HepG2 (cell line): ENCODE results near the gene PSMA7. TPM values are rescaled to one million over a fixed set of nuclear protein-coding genes. Genes with fewer than 3 reads are reported as not detected.

Source experiments
- ADNP ChIP-seq: sonication (generic); formaldehyde crosslinking; IDR thresholded peaks from 2 replicates; pipeline ENCODE4 v1.4.0; 2020; ENCODE audit warnings: missing genetic modification reagents
- ARHGAP35 ChIP-seq: sonication (generic); formaldehyde crosslinking; IDR thresholded peaks from 2 replicates; pipeline ENCODE4 v1.9.0; 2022; ENCODE audit warnings: mild to moderate bottlenecking, inconsistent platforms, moderate library complexity, missing genetic modification reagents, borderline replicate concordance
- ATF7 ChIP-seq, 2 experiments: fragments of 450-650 bp in 1 of 2; sonication (generic) in 1 of 2; formaldehyde crosslinking in 1 of 2; IDR thresholded peaks; 2 replicates each; pipeline versions ENCODE4 v1.4.0 to v1.6.1; 2016 to 2020; ENCODE audit warnings: antibody characterized with exemption in 1 of 2, mild to moderate bottlenecking in 1 of 2, missing genetic modification reagents in 1 of 2
- EZH2 ChIP-seq: conservative IDR thresholded peaks from 2 replicates; pipeline ENCODE4 v1.6.1; 2012; ENCODE audit warnings: mild to moderate bottlenecking, low read depth, low read length, moderate library complexity
- MATR3 ChIP-seq: sonication (generic); formaldehyde crosslinking; IDR thresholded peaks from 2 replicates; pipeline ENCODE4 v1.4.0; 2020; ENCODE audit warnings: missing genetic modification reagents
- NR2F6 ChIP-seq, 2 experiments: IDR thresholded peaks; 2 replicates each; pipeline ENCODE4 v1.6.1; 2016; ENCODE audit warnings: antibody characterized with exemption in 1 of 2, mild to moderate bottlenecking in 1 of 2
- PLRG1 ChIP-seq: fragments of 450-650 bp; conservative IDR thresholded peaks from 2 replicates; pipeline ENCODE4 v1.6.1; 2016
- REXO4 ChIP-seq: sonication (generic); formaldehyde crosslinking; IDR thresholded peaks from 2 replicates; pipeline ENCODE4 v1.8.0; 2022; ENCODE audit warnings: missing genetic modification reagents, mild to moderate bottlenecking, borderline replicate concordance
- SOX13 ChIP-seq, 3 experiments: fragments of 450-650 bp in 1 of 3; sonication (generic) in 1 of 3; formaldehyde crosslinking in 1 of 3; IDR thresholded peaks in 2 of 3; conservative IDR thresholded peaks in 1 of 3; 2 replicates each; pipeline versions ENCODE4 v1.5.0 to v1.6.1; 2016 to 2020; ENCODE audit warnings: antibody characterized with exemption in 1 of 3, mild to moderate bottlenecking in 1 of 3, missing compliant biosample characterization in 1 of 3, missing genetic modification reagents in 1 of 3, moderate library complexity in 1 of 3
- U2AF2 ChIP-seq: fragments of 200-400 bp; formaldehyde crosslinking; IDR thresholded peaks from 2 replicates; pipeline ENCODE4 v1.6.1; 2017; ENCODE audit warnings: low read depth, mild to moderate bottlenecking, low read length
- ZBTB37 ChIP-seq: sonication (generic); formaldehyde crosslinking; IDR thresholded peaks from 2 replicates; pipeline ENCODE4 v1.4.0; 2020; ENCODE audit warnings: mild to moderate bottlenecking, missing genetic modification reagents
- ZBTB4 ChIP-seq: sonication (generic); formaldehyde crosslinking; IDR thresholded peaks from 2 replicates; pipeline ENCODE4 v1.4.0; 2020; ENCODE audit warnings: missing genetic modification reagents, mild to moderate bottlenecking, borderline replicate concordance
- ZNF10 ChIP-seq: sonication (generic); formaldehyde crosslinking; IDR thresholded peaks from 2 replicates; pipeline ENCODE4 v1.4.0; 2020; ENCODE audit warnings: mild to moderate bottlenecking, low read depth, missing genetic modification reagents, borderline replicate concordance
- ZNF205 ChIP-seq: IDR thresholded peaks from 2 replicates; pipeline ENCODE4 v1.6.1; 2018; ENCODE audit warnings: missing biosample characterization, missing genetic modification reagents
- ZNF597 ChIP-seq: sonication (generic); formaldehyde crosslinking; IDR thresholded peaks from 2 replicates; pipeline ENCODE4 v1.5.0; 2020; ENCODE audit warnings: missing genetic modification reagents
- ZNF747 ChIP-seq: sonication (generic); formaldehyde crosslinking; IDR thresholded peaks from 2 replicates; pipeline ENCODE4 v1.8.1; 2023; ENCODE audit warnings: missing genetic modification reagents, mild to moderate bottlenecking, borderline replicate concordance
- polyA plus RNA-seq, 8 experiments: library from polyadenylated mRNA; depleted of rRNA in 3 of 8; stranded (reverse) in 7 of 8; unstranded in 1 of 8; fragments of >200 nt; fragmentation: Illumina TruSeq in 4 of 8; extraction: Trizol in 4 of 8; gene quantifications; 2 replicates each; pipeline versions ENCODE4 v1.2.1 to v1.2.3, GENCODE V29; 2011 to 2016; ENCODE audit warnings: low read depth in 4 of 8, missing spikeins in 1 of 8, mixed read lengths in 1 of 8; ENCODE audit not compliant: insufficient read depth in 1 of 8
- total RNA-seq, 5 experiments: library from RNA; depleted of rRNA; stranded (reverse); fragments of >200 nt; fragmentation: Illumina TruSeq; extraction: Trizol; gene quantifications; 2 replicates each; pipeline ENCODE4 v1.2.3, GENCODE V29; 2016; ENCODE audit warnings: low read depth in 1 of 5
- TF ChIP-seq, protein P1 (sequence below): IDR thresholded peaks from 2 replicates; pipeline ENCODE4 v1.6.1; 2016
- TF ChIP-seq, protein P2 (sequence below): sonication (generic); formaldehyde crosslinking; conservative IDR thresholded peaks from 2 replicates; pipeline ENCODE4 v1.5.0; 2020; ENCODE audit warnings: missing genetic modification reagents

Gene PSMA7
- total and polyA plus RNA-seq, 2 of the 13 experiments (the other 11 are each of a cell fraction or from before 2014, with no cell fraction given): 531 to 631 TPM

DNA sequence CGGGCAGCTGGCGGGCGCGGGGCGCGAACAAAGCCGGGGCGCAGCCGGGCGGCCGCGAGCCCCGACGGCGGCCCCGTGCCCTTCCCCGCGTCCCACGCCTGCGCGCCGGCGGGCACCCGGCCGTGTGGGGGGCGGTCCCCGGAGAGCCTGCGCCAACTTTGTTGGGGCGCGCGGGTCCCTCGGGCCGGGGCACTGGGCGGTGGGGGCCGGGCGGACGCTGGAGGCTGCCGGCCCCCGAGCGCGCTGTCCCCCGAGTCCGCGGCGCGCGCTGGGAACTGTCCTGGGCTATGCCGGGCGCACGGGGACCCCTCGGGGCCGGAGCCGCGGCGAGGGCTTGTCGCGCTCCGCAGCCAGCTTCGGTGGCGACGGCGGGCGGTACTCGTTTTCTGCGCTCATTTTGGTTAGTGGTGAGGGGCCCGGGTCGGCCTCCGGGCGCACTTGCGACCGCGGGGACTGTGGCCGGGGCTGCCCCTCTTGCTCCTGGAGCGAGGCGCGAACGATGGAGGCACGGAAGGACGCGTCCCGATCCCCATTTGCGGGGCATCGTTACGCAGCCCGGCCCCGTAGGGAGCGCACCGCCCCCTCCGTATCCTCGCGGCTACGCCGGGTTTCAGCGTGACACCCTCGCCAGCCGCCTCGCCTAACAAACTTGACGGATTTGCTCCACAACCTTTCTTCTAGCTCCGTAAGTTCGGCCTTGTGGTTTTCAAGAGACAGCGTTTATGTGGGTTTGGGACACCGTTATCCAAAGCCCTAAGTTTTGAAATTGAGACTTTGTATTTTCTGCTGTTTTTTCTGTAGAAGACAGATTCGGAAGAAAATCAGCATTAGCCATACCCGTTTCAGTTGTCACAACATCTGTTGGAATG is 997 bp upstream of the PSMA7 start (continued):
- TF ChIP-seq U2AF2 (no peak), ZBTB4 (CRISPR knock-in tag) (peak; percentile 56; the same call in 1 of the 2 replicates), ATF7 (IDR thresholded peaks at IDR 0.05) (no peak), ATF7 (CRISPR knock-in tag; IDR thresholded peaks at IDR 0.05) (no peak), ZNF597 (no peak), REXO4 (CRISPR knock-in tag) (peak; percentile 62; the same call in 1 of the 2 replicates), EZH2 (no peak), ZNF747 (CRISPR knock-in tag) (0 out of 2 replicates have a peak, but pooled peaks have one; percentile 53), ARHGAP35 (CRISPR knock-in tag) (no peak), ADNP (CRISPR knock-in tag) (no peak), PLRG1 (no peak), ZBTB37 (no peak), ZNF10 (no peak), NR2F6 (IDR thresholded peaks at IDR 0.05) (no peak), NR2F6 (CRISPR knock-in tag; IDR thresholded peaks at IDR 0.05) (no peak; the same call in 1 of the 2 replicates), ZNF205 (CRISPR knock-in tag) (no peak; the same call in 1 of the 2 replicates), SOX13 (IDR thresholded peaks at IDR 0.05) (no peak), SOX13 (CRISPR knock-in tag; conservative IDR thresholded peaks at IDR 0.05 in 1 of 2, IDR thresholded peaks at IDR 0.05 in 1 of 2) (no peak), MATR3 (no peak)
- TF ChIP-seq, protein P1, sequence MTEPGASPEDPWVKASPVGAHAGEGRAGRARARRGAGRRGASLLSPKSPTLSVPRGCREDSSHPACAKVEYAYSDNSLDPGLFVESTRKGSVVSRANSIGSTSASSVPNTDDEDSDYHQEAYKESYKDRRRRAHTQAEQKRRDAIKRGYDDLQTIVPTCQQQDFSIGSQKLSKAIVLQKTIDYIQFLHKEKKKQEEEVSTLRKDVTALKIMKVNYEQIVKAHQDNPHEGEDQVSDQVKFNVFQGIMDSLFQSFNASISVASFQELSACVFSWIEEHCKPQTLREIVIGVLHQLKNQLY: no peak
- TF ChIP-seq, protein P2, sequence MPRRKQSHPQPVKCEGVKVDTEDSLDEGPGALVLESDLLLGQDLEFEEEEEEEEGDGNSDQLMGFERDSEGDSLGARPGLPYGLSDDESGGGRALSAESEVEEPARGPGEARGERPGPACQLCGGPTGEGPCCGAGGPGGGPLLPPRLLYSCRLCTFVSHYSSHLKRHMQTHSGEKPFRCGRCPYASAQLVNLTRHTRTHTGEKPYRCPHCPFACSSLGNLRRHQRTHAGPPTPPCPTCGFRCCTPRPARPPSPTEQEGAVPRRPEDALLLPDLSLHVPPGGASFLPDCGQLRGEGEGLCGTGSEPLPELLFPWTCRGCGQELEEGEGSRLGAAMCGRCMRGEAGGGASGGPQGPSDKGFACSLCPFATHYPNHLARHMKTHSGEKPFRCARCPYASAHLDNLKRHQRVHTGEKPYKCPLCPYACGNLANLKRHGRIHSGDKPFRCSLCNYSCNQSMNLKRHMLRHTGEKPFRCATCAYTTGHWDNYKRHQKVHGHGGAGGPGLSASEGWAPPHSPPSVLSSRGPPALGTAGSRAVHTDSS (CRISPR knock-in tag): no peak
